ENCODE results near the gene AGO4.

AGO4 gene

GRCh38 chr1:35845766-35846165, 38.0 kb downstream of the AGO4 start:
- no peak for TF ChIP-seq CTCF (IDR thresholded peaks at IDR 0.05; ENCODE audit: control insufficient read depth, extremely low read depth, insufficient read depth)
- DNase-seq (ENCODE audit: low read depth), result no peak
- no peak overlapping the region for H3K4me3 ChIP-seq (ENCODE audit: low read depth, low read length)

GRCh38 chr1:35847935-35848565, 40.2 kb downstream of the AGO4 start:
- TF ChIP-seq CTCF (IDR thresholded peaks at IDR 0.05; ENCODE audit: control insufficient read depth, extremely low read depth, insufficient read depth), result no peak
- H3K4me3 ChIP-seq (ENCODE audit: low read depth, low read length), result no peak overlapping the region
- no peak for DNase-seq (ENCODE audit: low read depth)

- TF ChIP-seq CTCF (IDR thresholded peaks at IDR 0.05; ENCODE audit: control insufficient read depth, extremely low read depth, insufficient read depth), result no peak
- H3K4me3 ChIP-seq (ENCODE audit: low read depth, low read length), result no peak overlapping the region
- no peak for DNase-seq (ENCODE audit: low read depth)
Observed at GRCh38 chr1:35850051-35850450, 42.2 kb downstream of the AGO4 start.

GRCh38 chr1:35850716-35851115, 42.9 kb downstream of the AGO4 start:
- DNase-seq (ENCODE audit: low read depth), result no peak
- no peak overlapping the region for H3K4me3 ChIP-seq (ENCODE audit: low read depth, low read length)
- TF ChIP-seq CTCF (IDR thresholded peaks at IDR 0.05; ENCODE audit: control insufficient read depth, extremely low read depth, insufficient read depth), result no peak

GRCh38 chr1:35851132-35851869, 43.5 kb downstream of the AGO4 start:
- TF ChIP-seq CTCF (IDR thresholded peaks at IDR 0.05; ENCODE audit: control insufficient read depth, extremely low read depth, insufficient read depth), result no peak
- no peak overlapping the region for H3K4me3 ChIP-seq (ENCODE audit: low read depth, low read length)
- no peak for DNase-seq (ENCODE audit: low read depth)

GRCh38 chr1:35852241-35852640, 44.4 kb downstream of the AGO4 start:
- TF ChIP-seq CTCF (IDR thresholded peaks at IDR 0.05; ENCODE audit: control insufficient read depth, extremely low read depth, insufficient read depth), result no peak
- H3K4me3 ChIP-seq (ENCODE audit: low read depth, low read length), result no peak overlapping the region

More at GRCh38 chr1:35852241-35852640, 44.4 kb downstream of the AGO4 start:
- DNase-seq (ENCODE audit: low read depth), result no peak

Data from LNCaP clone FGC (cell line).